Endothelial cell of umbilical vein (primary cell): ENCODE data around the gene SEH1L. TPM values are rescaled to one million over a fixed set of nuclear protein-coding genes. Genes with fewer than 3 reads are reported as not detected.

Source experiments
- BruUV-seq: library from RNA; stranded (reverse); fragments of 400-500 nt; replicated peaks from 2 replicates; lab custom pipeline; 2021; lab: Mats Ljungman, UMichigan
- CTCF ChIA-PET: fragments of 300-600, 350-600 bp; sonication (Branson Sonifier 250); formaldehyde crosslinking; loops from one replicate; lab custom pipeline; 2021; ENCODE audit warnings: antibody characterized with exemption, inconsistent platforms; lab: Charles Lee
- POLR2A ChIA-PET: fragments of 300-600, 350-600 bp; sonication (Branson Sonifier 250); formaldehyde crosslinking; loops from one replicate; lab custom pipeline; 2021; ENCODE audit warnings: antibody characterized with exemption, inconsistent platforms; lab: Charles Lee
- DNase-seq: peaks from one replicate; pipeline ENCODE4 v3.0.0-alpha.2; 2011; ENCODE audit warnings: low read depth, low spot score
- FAIRE-seq: peaks from 2 replicates; lab custom pipeline; 2011; peaks lifted over from hg19 to GRCh38; lab: Jason Lieb, UNC
- H2AFZ ChIP-seq: 2 replicates; pipeline ENCODE4 v1.6.0; 2012; ENCODE audit warnings: low read depth, low read length, control low read depth, inconsistent platforms
- H3K27ac ChIP-seq: 2 replicates; pipeline ENCODE4 v1.5.1; 2011; ENCODE audit warnings: low read depth, mild to moderate bottlenecking, control low read depth, low read length, moderate library complexity; ENCODE audit not compliant: insufficient read depth
- H3K27me3 ChIP-seq, 2 experiments: 2 replicates each; pipeline versions ENCODE4 v1.6.0 to v1.6.1; 2011; ENCODE audit warnings: low read length in 2 of 2, mixed read lengths in 1 of 2; ENCODE audit not compliant: control insufficient read depth in 2 of 2, insufficient read depth in 2 of 2
- H3K36me3 ChIP-seq, 2 experiments: 2 replicates in 1 of 2; 3 replicates in 1 of 2; pipeline ENCODE4 v1.5.1; 2011; ENCODE audit warnings: low read length in 2 of 2, mild to moderate bottlenecking in 1 of 2, moderate library complexity in 1 of 2; ENCODE audit not compliant: control insufficient read depth in 2 of 2, insufficient read depth in 2 of 2; ENCODE audit errors: extremely low read depth in 1 of 2
- H3K4me1 ChIP-seq: 3 replicates; pipeline ENCODE4 v1.5.1; 2011; ENCODE audit warnings: mild to moderate bottlenecking, low read length; ENCODE audit not compliant: control insufficient read depth, insufficient read depth; ENCODE audit errors: extremely low read depth
- H3K4me2 ChIP-seq: 2 replicates; pipeline ENCODE4 v1.6.1; 2011; ENCODE audit warnings: low read length, control low read depth, mixed read lengths; ENCODE audit not compliant: insufficient read depth
- H3K4me3 ChIP-seq, 3 experiments: fragments of 200-600 bp in 1 of 3; sonication (generic), shearing (Covaris generic) in 1 of 3; replicated peaks in 1 of 3; 2 replicates each; pipeline ENCODE4 v1.5.1; 2011 to 2016; ENCODE audit warnings: control low read depth in 3 of 3, low read length in 3 of 3, mild to moderate bottlenecking in 2 of 3, inconsistent platforms in 1 of 3, low read depth in 1 of 3, moderate library complexity in 1 of 3; ENCODE audit not compliant: insufficient read depth in 1 of 3
- H3K79me2 ChIP-seq: 2 replicates; pipeline ENCODE4 v1.6.0; 2012; ENCODE audit warnings: low read length, inconsistent platforms; ENCODE audit not compliant: control insufficient read depth, insufficient read depth
- H3K9ac ChIP-seq: replicated peaks from 2 replicates; pipeline ENCODE3; 2011; ENCODE audit warnings: low read length, control low read depth; ENCODE audit not compliant: insufficient read depth; ENCODE audit errors: extremely low read depth
- H3K9me1 ChIP-seq: replicated peaks from 3 replicates; pipeline ENCODE4 v1.6.0; 2011; ENCODE audit warnings: mild to moderate bottlenecking, low read length; ENCODE audit not compliant: control insufficient read depth, insufficient read depth; ENCODE audit errors: extremely low read depth
- H3K9me3 ChIP-seq: replicated peaks from 2 replicates; pipeline ENCODE4 v1.5.1; 2012; ENCODE audit warnings: low read length, inconsistent platforms; ENCODE audit not compliant: control insufficient read depth, insufficient read depth
- H4K20me1 ChIP-seq: replicated peaks from 2 replicates; pipeline ENCODE3; 2011; ENCODE audit warnings: mild to moderate bottlenecking, low read length; ENCODE audit not compliant: control insufficient read depth, insufficient read depth; ENCODE audit errors: extremely low read depth
- EZH2 ChIP-seq: IDR thresholded peaks from 2 replicates; pipeline ENCODE4 v1.6.1; 2012; ENCODE audit warnings: borderline replicate concordance, low read depth, mild to moderate bottlenecking, moderate library complexity, low read length, inconsistent platforms; ENCODE audit not compliant: severe bottlenecking
- FOS ChIP-seq: IDR thresholded peaks from 2 replicates; pipeline ENCODE4 v1.6.1; 2011; ENCODE audit warnings: mild to moderate bottlenecking, low read length, moderate library complexity, borderline replicate concordance; ENCODE audit not compliant: insufficient read depth
- GATA2 ChIP-seq: IDR thresholded peaks from 2 replicates; pipeline ENCODE4 v1.7.0; 2011; ENCODE audit warnings: low read depth, mild to moderate bottlenecking, moderate library complexity, mixed read lengths, low read length; ENCODE audit not compliant: insufficient read length, insufficient read depth
- JUN ChIP-seq: IDR thresholded peaks from 2 replicates; pipeline ENCODE4 v1.6.1; 2011; ENCODE audit warnings: borderline replicate concordance, low read depth; ENCODE audit not compliant: insufficient read length, insufficient read depth
- MYC ChIP-seq: IDR thresholded peaks from one replicate; pipeline ENCODE4 v1.6.1; 2011; ENCODE audit warnings: mild to moderate bottlenecking, low read depth, low read length
- POLR2A ChIP-seq: IDR thresholded peaks from 2 replicates; pipeline ENCODE4 v1.6.1; 2012; ENCODE audit warnings: low read depth, mild to moderate bottlenecking, control low read depth, low read length
- POLR2AphosphoS5 ChIP-seq: IDR thresholded peaks from 2 replicates; pipeline ENCODE4 v1.6.1; 2012; ENCODE audit warnings: low read depth, mild to moderate bottlenecking, control low read depth, low read length, moderate library complexity; ENCODE audit not compliant: insufficient read depth
- dilution Hi-C: fragments of 300-500 bp; cut with MboI; formaldehyde crosslinking; loops from one replicate; pipeline ENCODE4 v1.15.0; 2019; ENCODE audit warnings: low sequenced_read_pairs; ENCODE audit not compliant: extremely low pct_ligation_motif_present
- intact Hi-C: fragments of 100-400 bp; cut with micrococcal nuclease; formaldehyde crosslinking; loops from one replicate; pipeline ENCODE4 v1.10.0; 2022
- polyA plus RNA-seq, 4 experiments: library from polyadenylated mRNA; depleted of rRNA in 3 of 4; stranded (reverse) in 3 of 4; unstranded in 1 of 4; fragments of >200 nt; gene quantifications; 2 replicates each; pipeline versions ENCODE4 v1.2.1 to v1.2.3, GENCODE V29; 2011 to 2012; ENCODE audit warnings: missing spikeins in 1 of 4
- total RNA-seq: library from RNA; stranded (reverse); gene quantifications from 2 replicates; pipeline ENCODE4 v1.2.3, GENCODE V29; 2021
- TF ChIP-seq, protein P1 (sequence below): IDR thresholded peaks from 2 replicates; pipeline ENCODE4 v1.6.1; 2011; ENCODE audit not compliant: insufficient read depth, insufficient read length
- TF ChIP-seq, protein P2 (sequence below), 2 donors: IDR thresholded peaks; 1 replicate in 1 of 2; 2 replicates in 1 of 2; pipeline ENCODE4 v1.5.1; 2011; ENCODE audit warnings: low read length in 2 of 2, mild to moderate bottlenecking in 2 of 2, moderate library complexity in 2 of 2, control low read depth in 1 of 2, inconsistent platforms in 1 of 2, low read depth in 1 of 2; ENCODE audit not compliant: insufficient read depth in 1 of 2; ENCODE audit errors: extremely low read depth in 1 of 2

The SEH1L gene
- total and polyA plus RNA-seq, 2 donors (not counting 3 experiments of a cell fraction or from before 2014, with no cell fraction given): 19.8 to 42.8 TPM

DNA sequence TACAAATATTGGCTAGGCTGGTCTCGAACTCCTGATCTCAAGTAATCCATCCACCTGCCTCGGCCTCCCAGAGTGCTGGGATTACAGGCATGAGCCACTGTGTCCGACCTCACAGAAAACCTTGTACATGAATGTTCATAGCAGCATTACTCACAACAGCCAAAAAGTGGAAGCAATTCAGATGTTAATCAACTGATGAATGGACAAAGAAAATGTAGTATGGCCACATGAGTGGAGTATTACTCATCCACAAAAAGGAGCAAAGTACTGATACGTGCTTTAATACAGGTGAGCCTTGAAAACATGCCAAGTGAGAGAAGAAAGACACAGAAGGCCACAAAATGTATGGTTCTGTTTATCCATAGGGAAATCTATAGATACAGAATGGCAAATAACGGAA lies 63.9 kb downstream of the SEH1L start:
- FAIRE-seq: no peak
- POLR2A ChIA-PET: no interaction called here

More for the DNA sequence above, 63.9 kb downstream of the SEH1L start:
- Histone ChIP-seq H3K4me1 (no peaks in the 10 kb centered on the region), H4K20me1 (no peaks in the 10 kb centered on the region), H3K36me3 (peaks cover 9 to 20% of the 10 kb centered on the region in 2 experiments), H3K79me2 (peaks cover 13% of the 10 kb centered on the region), H3K9me1 (no peaks in the 10 kb centered on the region), H3K9ac (no peak overlapping the region), H2AFZ (no peak overlapping the region), H3K4me2 (no peak overlapping the region), H3K27me3 (no peaks in the 10 kb centered on the region), H3K27ac (no peak overlapping the region), H3K9me3 (no peaks in the 10 kb centered on the region), H3K4me3 (no peak overlapping the region)
- BruUV-seq: no TSS peak
- intact Hi-C loops (no loop called here), dilution Hi-C loops (no loop called here)
- no peak for DNase-seq
- CTCF ChIA-PET: no interaction called here
- TF ChIP-seq EZH2 (no peak), JUN (no peak), GATA2 (no peak), POLR2A (no peak), POLR2AphosphoS5 (no peak), FOS (no peak), MYC (no peak)
- TF ChIP-seq, protein P1, sequence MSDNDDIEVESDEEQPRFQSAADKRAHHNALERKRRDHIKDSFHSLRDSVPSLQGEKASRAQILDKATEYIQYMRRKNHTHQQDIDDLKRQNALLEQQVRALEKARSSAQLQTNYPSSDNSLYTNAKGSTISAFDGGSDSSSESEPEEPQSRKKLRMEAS: no peak
- TF ChIP-seq, protein P2, sequence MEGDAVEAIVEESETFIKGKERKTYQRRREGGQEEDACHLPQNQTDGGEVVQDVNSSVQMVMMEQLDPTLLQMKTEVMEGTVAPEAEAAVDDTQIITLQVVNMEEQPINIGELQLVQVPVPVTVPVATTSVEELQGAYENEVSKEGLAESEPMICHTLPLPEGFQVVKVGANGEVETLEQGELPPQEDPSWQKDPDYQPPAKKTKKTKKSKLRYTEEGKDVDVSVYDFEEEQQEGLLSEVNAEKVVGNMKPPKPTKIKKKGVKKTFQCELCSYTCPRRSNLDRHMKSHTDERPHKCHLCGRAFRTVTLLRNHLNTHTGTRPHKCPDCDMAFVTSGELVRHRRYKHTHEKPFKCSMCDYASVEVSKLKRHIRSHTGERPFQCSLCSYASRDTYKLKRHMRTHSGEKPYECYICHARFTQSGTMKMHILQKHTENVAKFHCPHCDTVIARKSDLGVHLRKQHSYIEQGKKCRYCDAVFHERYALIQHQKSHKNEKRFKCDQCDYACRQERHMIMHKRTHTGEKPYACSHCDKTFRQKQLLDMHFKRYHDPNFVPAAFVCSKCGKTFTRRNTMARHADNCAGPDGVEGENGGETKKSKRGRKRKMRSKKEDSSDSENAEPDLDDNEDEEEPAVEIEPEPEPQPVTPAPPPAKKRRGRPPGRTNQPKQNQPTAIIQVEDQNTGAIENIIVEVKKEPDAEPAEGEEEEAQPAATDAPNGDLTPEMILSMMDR (IDR thresholded peaks at IDR 0.05; ENCODE audit: extremely low read depth in 1 of 2, insufficient read depth in 1 of 2, low read depth in 1 of 2, low read length in 2 of 2): no peak
